Type B pancreatic cell (in vitro differentiated cells): ENCODE data around the gene TMEM212. TPM values are rescaled to one million over a fixed set of nuclear protein-coding genes. Genes with fewer than 3 reads are reported as not detected.

Experiments
- DNase-seq: peaks from one replicate; pipeline ENCODE4 v3.0.0; 2021; ENCODE audit warnings: mixed read lengths; ENCODE audit not compliant: unreplicated experiment; ENCODE audit errors: extremely low spot score
- H3K27ac Mint-ChIP-seq: 2 replicates; pipeline ENCODE4 v1.8.0; 2021; ENCODE audit warnings: mild to moderate bottlenecking, mixed read lengths
- H3K27me3 Mint-ChIP-seq: 2 replicates; pipeline ENCODE4 v1.8.0; 2021; ENCODE audit warnings: mixed read lengths
- H3K36me3 Mint-ChIP-seq: 2 replicates; pipeline ENCODE4 v1.8.0; 2021; ENCODE audit warnings: mixed read lengths
- H3K4me1 Mint-ChIP-seq: one replicate; pipeline ENCODE4 v1.8.0; 2021; ENCODE audit warnings: mixed read lengths; ENCODE audit not compliant: unreplicated experiment
- H3K4me3 Mint-ChIP-seq: 2 replicates; pipeline ENCODE4 v1.8.0; 2021; ENCODE audit warnings: mild to moderate bottlenecking, mixed read lengths
- H3K9me3 Mint-ChIP-seq: 2 replicates; pipeline ENCODE4 v1.8.0; 2021; ENCODE audit warnings: mixed read lengths
- total RNA-seq: library from RNA; stranded (reverse); gene quantifications from 2 replicates; pipeline ENCODE4 v1.2.1, GENCODE V29; 2021; ENCODE audit warnings: low replicate concordance
- TF ChIP-seq, protein P1 (sequence below): fragments of 200-600 bp; sonication (generic); conservative IDR thresholded peaks from 2 replicates; pipeline ENCODE4 v1.5.0; 2021; ENCODE audit warnings: antibody characterized with exemption, mild to moderate bottlenecking

Gene TMEM212
- total RNA-seq, 1 donor from 2014 or later, result not detected

DNA sequence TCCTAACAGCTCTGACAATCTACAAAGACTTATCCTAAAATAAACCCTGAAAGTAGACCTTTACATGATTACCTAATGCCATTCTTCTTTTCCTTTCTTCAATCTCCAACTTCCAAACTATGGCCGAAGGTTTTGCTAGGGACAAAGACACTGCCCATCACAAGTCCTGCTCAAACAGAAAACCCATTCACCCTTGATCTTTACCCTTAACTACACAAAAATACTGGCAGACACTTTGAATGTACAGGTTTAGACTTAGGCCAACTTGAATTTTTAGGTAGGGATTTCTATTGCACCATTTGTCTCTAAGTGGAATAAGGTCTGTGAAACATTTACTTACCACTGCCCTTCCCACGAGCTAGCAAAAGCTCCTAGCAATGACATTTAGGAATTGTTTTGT is 64.6 kb downstream of the TMEM212 start:
- H3K9me3 Mint-ChIP-seq, result peaks cover 20% of the 10 kb centered on the region
- H3K4me3 Mint-ChIP-seq, result no peak overlapping the region
- TF ChIP-seq, protein P1, sequence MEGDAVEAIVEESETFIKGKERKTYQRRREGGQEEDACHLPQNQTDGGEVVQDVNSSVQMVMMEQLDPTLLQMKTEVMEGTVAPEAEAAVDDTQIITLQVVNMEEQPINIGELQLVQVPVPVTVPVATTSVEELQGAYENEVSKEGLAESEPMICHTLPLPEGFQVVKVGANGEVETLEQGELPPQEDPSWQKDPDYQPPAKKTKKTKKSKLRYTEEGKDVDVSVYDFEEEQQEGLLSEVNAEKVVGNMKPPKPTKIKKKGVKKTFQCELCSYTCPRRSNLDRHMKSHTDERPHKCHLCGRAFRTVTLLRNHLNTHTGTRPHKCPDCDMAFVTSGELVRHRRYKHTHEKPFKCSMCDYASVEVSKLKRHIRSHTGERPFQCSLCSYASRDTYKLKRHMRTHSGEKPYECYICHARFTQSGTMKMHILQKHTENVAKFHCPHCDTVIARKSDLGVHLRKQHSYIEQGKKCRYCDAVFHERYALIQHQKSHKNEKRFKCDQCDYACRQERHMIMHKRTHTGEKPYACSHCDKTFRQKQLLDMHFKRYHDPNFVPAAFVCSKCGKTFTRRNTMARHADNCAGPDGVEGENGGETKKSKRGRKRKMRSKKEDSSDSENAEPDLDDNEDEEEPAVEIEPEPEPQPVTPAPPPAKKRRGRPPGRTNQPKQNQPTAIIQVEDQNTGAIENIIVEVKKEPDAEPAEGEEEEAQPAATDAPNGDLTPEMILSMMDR, result no peak
- no peaks in the 10 kb centered on the region for H3K27me3 Mint-ChIP-seq
- peaks cover 4% of the 10 kb centered on the region for H3K36me3 Mint-ChIP-seq
- no peak overlapping the region for H3K27ac Mint-ChIP-seq
- H3K4me1 Mint-ChIP-seq, result peaks cover 11% of the 10 kb centered on the region
- no peak for DNase-seq

DNA sequence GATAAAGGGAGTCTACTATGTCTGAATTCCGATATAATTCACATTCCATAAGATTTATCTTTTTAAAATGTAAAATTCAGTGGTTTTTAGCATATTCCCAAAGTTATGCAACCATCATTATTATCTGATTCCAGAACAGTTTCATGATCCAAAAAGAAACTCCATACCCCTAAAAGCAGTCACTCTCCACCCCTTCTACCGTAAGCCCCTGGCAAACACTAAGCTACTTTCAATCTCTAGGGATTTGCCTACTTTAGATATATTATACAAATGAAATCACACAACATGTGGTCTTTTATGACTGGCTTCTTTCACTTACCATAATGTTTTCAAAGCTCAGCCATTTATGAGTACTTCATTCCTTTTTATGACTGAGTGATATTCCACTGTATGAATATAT is 65.6 kb downstream of the TMEM212 start:
- no peak overlapping the region for H3K4me3 Mint-ChIP-seq
- peaks cover 11% of the 10 kb centered on the region for H3K4me1 Mint-ChIP-seq
- TF ChIP-seq, protein P1, result no peak
- H3K36me3 Mint-ChIP-seq, result peaks cover 4% of the 10 kb centered on the region
- DNase-seq, result no peak
- peaks cover 16% of the 10 kb centered on the region for H3K9me3 Mint-ChIP-seq
- no peaks in the 10 kb centered on the region for H3K27me3 Mint-ChIP-seq
- no peak overlapping the region for H3K27ac Mint-ChIP-seq

Other genes starting within 250 kb of the TMEM212 start
- gene PLD1, start 32.9 kb upstream of the TMEM212 start, total RNA-seq, result 33.3 and 44.6 TPM in 2 replicates
- gene FNDC3B, start 196.2 kb downstream of the TMEM212 start, total RNA-seq, result 67.9 and 79.2 TPM in 2 replicates